Fibroblast of lung (primary cell): ENCODE measurements around the gene SPAG9. TPM values are rescaled to one million over a fixed set of nuclear protein-coding genes. Genes with fewer than 3 reads are reported as not detected.

Source experiments
- DNase-seq, 2 donors: peaks; one replicate each; pipeline versions ENCODE4 v3.0.0 to v3.0.0-alpha.2; 2010; ENCODE audit warnings: low read depth in 2 of 2
- H2AFZ ChIP-seq: 2 replicates; pipeline ENCODE4 v1.5.1; 2012; ENCODE audit warnings: low read length, control low read depth, inconsistent platforms
- H3K27ac ChIP-seq: 2 replicates; pipeline ENCODE4 v1.5.1; 2011; ENCODE audit warnings: low read length, control low read depth; ENCODE audit not compliant: insufficient read depth
- H3K27me3 ChIP-seq: 2 replicates; pipeline ENCODE4 v1.5.1; 2011; ENCODE audit warnings: mild to moderate bottlenecking, low read length; ENCODE audit not compliant: control insufficient read depth, insufficient read depth
- H3K36me3 ChIP-seq: 2 replicates; pipeline ENCODE4 v1.5.1; 2011; ENCODE audit warnings: low read length; ENCODE audit not compliant: control insufficient read depth, insufficient read depth
- H3K4me1 ChIP-seq: 2 replicates; pipeline ENCODE4 v1.5.1; 2011; ENCODE audit warnings: low read length; ENCODE audit not compliant: control insufficient read depth, insufficient read depth; ENCODE audit errors: extremely low read depth
- H3K4me2 ChIP-seq: 2 replicates; pipeline ENCODE4 v1.5.1; 2011; ENCODE audit warnings: low read length, control low read depth; ENCODE audit not compliant: insufficient read depth; ENCODE audit errors: extremely low read depth
- H3K4me3 ChIP-seq, 4 experiments: fragments of 200-600 bp in 1 of 4; sonication (generic) in 1 of 4; replicated peaks in 1 of 4; 2 replicates each; pipeline ENCODE4 v1.5.1; 2011 to 2016; ENCODE audit warnings: low read length in 4 of 4, low read depth in 3 of 4, mild to moderate bottlenecking in 3 of 4, control low read depth in 2 of 4, inconsistent platforms in 1 of 4, mixed read lengths in 1 of 4; ENCODE audit not compliant: insufficient read depth in 1 of 4; ENCODE audit errors: control extremely low read depth in 1 of 4
- H3K79me2 ChIP-seq: 2 replicates; pipeline ENCODE4 v1.5.1; 2012; ENCODE audit warnings: mild to moderate bottlenecking, low read length, inconsistent platforms; ENCODE audit not compliant: control insufficient read depth, insufficient read depth
- H3K9ac ChIP-seq: 2 replicates; pipeline ENCODE4 v1.5.1; 2011; ENCODE audit warnings: mild to moderate bottlenecking, low read length, control low read depth; ENCODE audit not compliant: insufficient read depth
- H3K9me3 ChIP-seq: 2 replicates; pipeline ENCODE4 v1.5.1; 2012; ENCODE audit warnings: low read depth, low read length; ENCODE audit not compliant: control insufficient read depth, insufficient read depth
- H4K20me1 ChIP-seq: 2 replicates; pipeline ENCODE4 v1.5.1; 2011; ENCODE audit warnings: low read length; ENCODE audit not compliant: control insufficient read depth, insufficient read depth; ENCODE audit errors: extremely low read depth
- EZH2 ChIP-seq: IDR thresholded peaks from 2 replicates; pipeline ENCODE4 v1.5.1; 2012; ENCODE audit warnings: low read length, control low read depth, mild to moderate bottlenecking; ENCODE audit errors: missing control alignments
- polyA plus RNA-seq, 2 donors: library from polyadenylated mRNA; depleted of rRNA in 1 of 2; stranded (reverse) in 1 of 2; unstranded in 1 of 2; fragments of >200 nt; gene quantifications; 2 replicates each; pipeline ENCODE4 v1.2.1, GENCODE V29; 2011 to 2012; ENCODE audit warnings: missing spikeins in 1 of 2
- total RNA-seq: library from RNA; depleted of rRNA; stranded (reverse); fragments of >200 nt; gene quantifications from 2 replicates; pipeline ENCODE4 v1.2.1, GENCODE V29; 2014
- TF ChIP-seq, protein P1 (sequence below), 2 donors: IDR thresholded peaks in 1 of 2; conservative IDR thresholded peaks in 1 of 2; 1 replicate in 1 of 2; 2 replicates in 1 of 2; pipeline ENCODE4 v1.5.1; 2011 to 2012; ENCODE audit warnings: low read length in 2 of 2, control low read depth in 1 of 2, inconsistent platforms in 1 of 2, low read depth in 1 of 2, mild to moderate bottlenecking in 1 of 2

Gene SPAG9
- total and polyA plus RNA-seq, 2 donors (not counting 1 experiment from before 2014, with no cell fraction given), result 49.8 to 126 TPM

DNA sequence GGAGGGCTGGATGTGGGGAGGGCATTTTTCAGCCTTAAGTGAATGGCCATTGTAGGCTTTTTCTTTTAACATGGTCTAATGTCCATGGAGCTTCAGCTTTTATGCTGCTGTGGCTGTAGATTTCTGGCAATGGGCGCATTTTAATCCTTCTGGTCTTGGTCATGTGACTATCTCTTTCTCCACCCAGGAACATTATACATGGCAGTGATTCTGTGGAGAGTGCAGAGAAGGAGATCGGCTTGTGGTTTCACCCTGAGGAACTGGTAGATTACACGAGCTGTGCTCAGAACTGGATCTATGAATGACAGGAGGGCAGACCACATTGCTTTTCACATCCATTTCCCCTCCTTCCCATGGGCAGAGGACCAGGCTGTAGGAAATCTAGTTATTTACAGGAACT, 40.9 kb upstream of the SPAG9 start:
- H3K27ac ChIP-seq, result no peak overlapping the region
- H3K4me2 ChIP-seq, result no peak overlapping the region
- no peak for TF ChIP-seq EZH2
- TF ChIP-seq, protein P1, sequence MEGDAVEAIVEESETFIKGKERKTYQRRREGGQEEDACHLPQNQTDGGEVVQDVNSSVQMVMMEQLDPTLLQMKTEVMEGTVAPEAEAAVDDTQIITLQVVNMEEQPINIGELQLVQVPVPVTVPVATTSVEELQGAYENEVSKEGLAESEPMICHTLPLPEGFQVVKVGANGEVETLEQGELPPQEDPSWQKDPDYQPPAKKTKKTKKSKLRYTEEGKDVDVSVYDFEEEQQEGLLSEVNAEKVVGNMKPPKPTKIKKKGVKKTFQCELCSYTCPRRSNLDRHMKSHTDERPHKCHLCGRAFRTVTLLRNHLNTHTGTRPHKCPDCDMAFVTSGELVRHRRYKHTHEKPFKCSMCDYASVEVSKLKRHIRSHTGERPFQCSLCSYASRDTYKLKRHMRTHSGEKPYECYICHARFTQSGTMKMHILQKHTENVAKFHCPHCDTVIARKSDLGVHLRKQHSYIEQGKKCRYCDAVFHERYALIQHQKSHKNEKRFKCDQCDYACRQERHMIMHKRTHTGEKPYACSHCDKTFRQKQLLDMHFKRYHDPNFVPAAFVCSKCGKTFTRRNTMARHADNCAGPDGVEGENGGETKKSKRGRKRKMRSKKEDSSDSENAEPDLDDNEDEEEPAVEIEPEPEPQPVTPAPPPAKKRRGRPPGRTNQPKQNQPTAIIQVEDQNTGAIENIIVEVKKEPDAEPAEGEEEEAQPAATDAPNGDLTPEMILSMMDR (conservative IDR thresholded peaks at IDR 0.05 in 1 of 2, IDR thresholded peaks at IDR 0.05 in 1 of 2; ENCODE audit: low read depth in 1 of 2, low read length in 2 of 2), result no peak
- no peak for DNase-seq
- H3K9ac ChIP-seq, result no peak overlapping the region
- H3K79me2 ChIP-seq, result peaks cover 15% of the 10 kb centered on the region
- no peaks in the 10 kb centered on the region for H3K27me3 ChIP-seq
- H3K36me3 ChIP-seq, result peaks cover 14% of the 10 kb centered on the region
- H3K4me1 ChIP-seq, result peaks cover 7% of the 10 kb centered on the region
- no peak overlapping the region for H3K4me3 ChIP-seq
- no peaks in the 10 kb centered on the region for H3K9me3 ChIP-seq
- H2AFZ ChIP-seq, result no peak overlapping the region
- H4K20me1 ChIP-seq, result no peaks in the 10 kb centered on the region

DNA sequence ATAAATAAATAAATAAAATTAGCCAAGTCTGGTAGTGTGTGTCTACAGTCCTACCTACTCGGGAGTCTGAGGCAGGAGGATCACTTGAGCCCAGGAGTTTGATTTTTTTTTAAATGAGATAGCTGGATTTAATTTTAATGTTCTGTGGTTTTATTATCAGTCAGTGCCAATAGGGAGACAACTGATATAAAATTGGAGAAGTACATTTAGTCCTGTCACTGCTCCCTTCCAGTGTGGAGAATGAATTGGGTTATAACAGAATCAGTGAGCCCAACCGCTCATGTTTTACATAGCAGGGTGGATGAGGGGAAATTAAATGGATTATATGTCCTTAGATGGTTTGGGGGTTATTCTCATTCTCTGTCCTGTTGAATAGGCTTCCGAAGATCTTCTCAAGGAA, 38.9 kb upstream of the SPAG9 start:
- H3K9me3 ChIP-seq, result no peaks in the 10 kb centered on the region
- no peak overlapping the region for H3K4me2 ChIP-seq
- H3K4me3 ChIP-seq, result no peak overlapping the region
- H2AFZ ChIP-seq, result no peak overlapping the region
- no peak for DNase-seq
- H4K20me1 ChIP-seq, result no peaks in the 10 kb centered on the region
- no peak overlapping the region for H3K9ac ChIP-seq
- peaks cover 34% of the 10 kb centered on the region for H3K79me2 ChIP-seq
- H3K27ac ChIP-seq, result no peak overlapping the region
- H3K4me1 ChIP-seq, result no peaks in the 10 kb centered on the region
- H3K27me3 ChIP-seq, result no peaks in the 10 kb centered on the region
- TF ChIP-seq, protein P1 (conservative IDR thresholded peaks at IDR 0.05 in 1 of 2, IDR thresholded peaks at IDR 0.05 in 1 of 2; ENCODE audit: low read depth in 1 of 2, low read length in 2 of 2), result no peak
- TF ChIP-seq EZH2, result no peak
- H3K36me3 ChIP-seq, result peaks cover 14% of the 10 kb centered on the region

DNA sequence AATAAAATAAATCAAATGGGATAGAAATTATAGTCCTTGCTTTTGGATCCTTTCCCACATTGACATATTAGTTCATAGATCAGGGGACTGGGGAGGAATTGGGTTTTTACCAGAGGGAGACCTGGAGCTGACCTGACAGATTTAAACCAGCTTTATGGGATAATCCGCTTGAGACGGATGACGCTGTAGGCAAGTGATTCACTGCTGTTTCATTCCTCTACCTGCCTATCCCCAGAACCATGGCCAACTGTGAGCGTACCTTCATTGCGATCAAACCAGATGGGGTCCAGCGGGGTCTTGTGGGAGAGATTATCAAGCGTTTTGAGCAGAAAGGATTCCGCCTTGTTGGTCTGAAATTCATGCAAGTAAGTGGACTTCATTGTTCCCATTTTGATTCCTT, 34.7 kb upstream of the SPAG9 start:
- peaks cover 45% of the 10 kb centered on the region for H3K79me2 ChIP-seq
- H3K4me2 ChIP-seq, result no peak overlapping the region

More for the DNA sequence above, 34.7 kb upstream of the SPAG9 start:
- no peaks in the 10 kb centered on the region for H3K9me3 ChIP-seq
- no peak overlapping the region for H2AFZ ChIP-seq
- TF ChIP-seq, protein P1 (conservative IDR thresholded peaks at IDR 0.05 in 1 of 2, IDR thresholded peaks at IDR 0.05 in 1 of 2; ENCODE audit: low read depth in 1 of 2, low read length in 2 of 2), result no peak
- TF ChIP-seq EZH2, result no peak
- H3K36me3 ChIP-seq, result peaks cover 5% of the 10 kb centered on the region
- H4K20me1 ChIP-seq, result no peaks in the 10 kb centered on the region
- DNase-seq, result no peak
- no peak overlapping the region for H3K27ac ChIP-seq
- H3K4me1 ChIP-seq, result no peaks in the 10 kb centered on the region
- H3K4me3 ChIP-seq, result no peak overlapping the region
- H3K27me3 ChIP-seq, result no peaks in the 10 kb centered on the region
- no peak overlapping the region for H3K9ac ChIP-seq
